ENCODE data around the gene INPP5E.

DNA sequence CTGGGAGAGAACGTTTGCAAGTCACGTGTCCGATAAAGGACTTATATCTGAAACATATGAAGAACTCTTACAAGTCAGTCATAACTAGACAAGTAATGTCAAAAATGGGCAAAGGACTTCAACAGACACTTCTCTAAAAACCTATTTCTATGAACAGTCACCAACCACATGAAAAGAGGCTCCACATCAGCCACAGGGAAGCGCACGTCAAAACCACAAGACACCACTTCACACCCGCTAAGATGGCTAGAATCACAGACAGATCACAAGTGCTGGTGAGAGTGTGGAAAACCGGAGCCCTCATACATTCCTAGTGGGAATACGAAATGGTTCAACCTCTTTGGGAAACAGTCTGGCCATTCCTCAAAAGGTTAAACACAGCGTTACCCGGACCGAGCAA, 54.6 kb downstream of the INPP5E start:
- TF ChIP-seq, protein P1, sequence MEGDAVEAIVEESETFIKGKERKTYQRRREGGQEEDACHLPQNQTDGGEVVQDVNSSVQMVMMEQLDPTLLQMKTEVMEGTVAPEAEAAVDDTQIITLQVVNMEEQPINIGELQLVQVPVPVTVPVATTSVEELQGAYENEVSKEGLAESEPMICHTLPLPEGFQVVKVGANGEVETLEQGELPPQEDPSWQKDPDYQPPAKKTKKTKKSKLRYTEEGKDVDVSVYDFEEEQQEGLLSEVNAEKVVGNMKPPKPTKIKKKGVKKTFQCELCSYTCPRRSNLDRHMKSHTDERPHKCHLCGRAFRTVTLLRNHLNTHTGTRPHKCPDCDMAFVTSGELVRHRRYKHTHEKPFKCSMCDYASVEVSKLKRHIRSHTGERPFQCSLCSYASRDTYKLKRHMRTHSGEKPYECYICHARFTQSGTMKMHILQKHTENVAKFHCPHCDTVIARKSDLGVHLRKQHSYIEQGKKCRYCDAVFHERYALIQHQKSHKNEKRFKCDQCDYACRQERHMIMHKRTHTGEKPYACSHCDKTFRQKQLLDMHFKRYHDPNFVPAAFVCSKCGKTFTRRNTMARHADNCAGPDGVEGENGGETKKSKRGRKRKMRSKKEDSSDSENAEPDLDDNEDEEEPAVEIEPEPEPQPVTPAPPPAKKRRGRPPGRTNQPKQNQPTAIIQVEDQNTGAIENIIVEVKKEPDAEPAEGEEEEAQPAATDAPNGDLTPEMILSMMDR (IDR thresholded peaks at IDR 0.05) = no peak
- TF ChIP-seq POLR2A (IDR thresholded peaks at IDR 0.05) = no peak

Measured in lower leg skin (tissue), 3 donors.